IMR-90 (cell line): ENCODE measurements around the gene GMPPB. TPM values are rescaled to one million over a fixed set of nuclear protein-coding genes. Genes with fewer than 3 reads are reported as not detected.
"Not testable (repeated sequence)": the region's sequence is repeated elsewhere in the genome, so short reads cannot be mapped to it uniquely, and the experiment has no call there.

ENCODE experiments used
- ATAC-seq: fragments of 200-7000 bp; cut with Tn5 transposase; 2 replicates; pipeline ENCODE4 v1.9.1; 2020; ENCODE audit warnings: low read depth, mild to moderate bottlenecking, moderate library complexity
- BruUV-seq: library from RNA; stranded (reverse); fragments of 400-500 nt; replicated peaks from 2 replicates; lab custom pipeline; 2021; lab: Mats Ljungman, UMichigan
- CTCF ChIA-PET: fragments of 300-600 bp; formaldehyde crosslinking; extraction: SDS; loops from one replicate; lab custom pipeline; 2021; ENCODE audit warnings: antibody characterized with exemption; lab: Yijun Ruan, JAX
- POLR2A ChIA-PET: fragments of 300-600 bp; sonication (Branson Sonifier 250); formaldehyde crosslinking; loops from one replicate; lab custom pipeline; 2022; ENCODE audit warnings: antibody characterized with exemption; ENCODE audit not compliant: unreplicated experiment; lab: Charles Lee
- DNase-seq: peaks from one replicate; pipeline ENCODE4 v3.0.0; 2013
- H2AFZ ChIP-seq: replicated peaks from 2 replicates; pipeline ENCODE3; 2013; ENCODE audit warnings: low read length, mild to moderate bottlenecking; ENCODE audit not compliant: poor library complexity
- H2AK5ac ChIP-seq: 2 replicates; pipeline ENCODE4 v1.6.1; 2013; ENCODE audit warnings: low read depth, low read length, inconsistent platforms
- H2AK9ac ChIP-seq: replicated peaks from 2 replicates; pipeline ENCODE3; 2013; ENCODE audit warnings: mild to moderate bottlenecking, low read depth, low read length, moderate library complexity; ENCODE audit not compliant: poor library complexity
- H2BK120ac ChIP-seq: 2 replicates; pipeline ENCODE4 v1.6.1; 2013; ENCODE audit warnings: low read depth, low read length, inconsistent platforms
- H2BK15ac ChIP-seq: 3 replicates; pipeline ENCODE4 v1.6.1; 2013; ENCODE audit warnings: low read depth, low read length, inconsistent platforms
- H2BK20ac ChIP-seq: 2 replicates; pipeline ENCODE4 v1.6.1; 2013; ENCODE audit warnings: low read depth, mild to moderate bottlenecking, inconsistent platforms, low read length, moderate library complexity
- H2BK5ac ChIP-seq: 2 replicates; pipeline ENCODE4 v1.6.1; 2013; ENCODE audit warnings: mild to moderate bottlenecking, low read depth, low read length, inconsistent platforms; ENCODE audit not compliant: poor library complexity, severe bottlenecking
- H3K14ac ChIP-seq: replicated peaks from 2 replicates; pipeline ENCODE4 v1.6.1; 2013; ENCODE audit warnings: low read depth, low read length, inconsistent platforms
- H3K18ac ChIP-seq: 2 replicates; pipeline ENCODE4 v1.6.1; 2013; ENCODE audit warnings: low read depth, low read length, control low read depth
- H3K23ac ChIP-seq: 2 replicates; pipeline ENCODE4 v1.6.1; 2013; ENCODE audit warnings: low read depth, low read length, inconsistent platforms
- H3K27ac ChIP-seq: 2 replicates; pipeline ENCODE4 v1.5.1; 2013; ENCODE audit warnings: mild to moderate bottlenecking, control low read depth, low read length; ENCODE audit not compliant: insufficient read depth
- H3K27me3 ChIP-seq: 2 replicates; pipeline ENCODE4 v1.6.1; 2013; ENCODE audit warnings: low read length; ENCODE audit not compliant: control insufficient read depth, insufficient read depth
- H3K36me3 ChIP-seq: 2 replicates; pipeline ENCODE4 v1.6.1; 2013; ENCODE audit warnings: low read length, mixed read lengths; ENCODE audit not compliant: control insufficient read depth, insufficient read depth
- H3K4ac ChIP-seq: 2 replicates; pipeline ENCODE4 v1.6.1; 2013; ENCODE audit warnings: low read depth, low read length, inconsistent platforms
- H3K4me1 ChIP-seq: 2 replicates; pipeline ENCODE4 v1.6.1; 2013; ENCODE audit warnings: low read length, mixed read lengths; ENCODE audit not compliant: control insufficient read depth, insufficient read depth
- H3K4me2 ChIP-seq: 2 replicates; pipeline ENCODE4 v1.6.1; 2013; ENCODE audit warnings: low read depth, mild to moderate bottlenecking, control low read depth, low read length, moderate library complexity
- H3K4me3 ChIP-seq: 2 replicates; pipeline ENCODE4 v1.5.1; 2013; ENCODE audit warnings: low read depth, mild to moderate bottlenecking, control low read depth, low read length, moderate library complexity; ENCODE audit not compliant: insufficient read depth
- H3K56ac ChIP-seq: 2 replicates; pipeline ENCODE4 v1.6.1; 2013; ENCODE audit warnings: low read length, inconsistent platforms; ENCODE audit not compliant: insufficient read depth; ENCODE audit errors: extremely low read depth
- H3K79me1 ChIP-seq, 2 experiments: 2 replicates each; pipeline ENCODE4 v1.6.1; 2013; ENCODE audit warnings: low read length in 2 of 2, inconsistent platforms in 1 of 2, low read depth in 1 of 2
- H3K9ac ChIP-seq: 2 replicates; pipeline ENCODE4 v1.6.1; 2013; ENCODE audit warnings: low read depth, low read length, control low read depth
- H3K9me1 ChIP-seq: 2 replicates; pipeline ENCODE4 v1.6.1; 2013; ENCODE audit warnings: low read length, inconsistent platforms; ENCODE audit not compliant: insufficient read depth
- H3K9me3 ChIP-seq: 2 replicates; pipeline ENCODE4 v1.6.1; 2013; ENCODE audit warnings: low read length; ENCODE audit not compliant: control insufficient read depth, insufficient read depth
- H4K20me1 ChIP-seq: 2 replicates; pipeline ENCODE4 v1.6.1; 2013; ENCODE audit warnings: low read length, inconsistent platforms; ENCODE audit not compliant: insufficient read depth
- H4K5ac ChIP-seq: 2 replicates; pipeline ENCODE4 v1.6.1; 2013; ENCODE audit warnings: mild to moderate bottlenecking, low read depth, low read length, control low read depth
- H4K8ac ChIP-seq, 2 experiments: 2 replicates each; pipeline ENCODE4 v1.6.1; 2013; ENCODE audit warnings: low read depth in 2 of 2, low read length in 2 of 2, control low read depth in 1 of 2, inconsistent platforms in 1 of 2
- H4K91ac ChIP-seq: 2 replicates; pipeline ENCODE4 v1.6.1; 2013; ENCODE audit warnings: low read depth, low read length, inconsistent platforms; ENCODE audit not compliant: insufficient read depth
- WGBS, 2 experiments: methylation state at CpG; one replicate each; pipeline versions ENCODE4 v1.1.5 to v1.1.7; 2013; ENCODE audit warnings: missing lambda C conversion rate in 2 of 2; ENCODE audit not compliant: insufficient read length in 1 of 2; ENCODE audit errors: extremely low coverage in 2 of 2; 5-methylcytosine and 5-hydroxymethylcytosine counted together
- dilution Hi-C: fragments of 300-500 bp; cut with HindIII; formaldehyde crosslinking; loops from one replicate; pipeline ENCODE4 v1.14.3; 2018; ENCODE audit warnings: low sequenced_read_pairs; ENCODE audit not compliant: unreplicated experiment
- in situ Hi-C: fragments of 300-500 bp; cut with MboI; formaldehyde crosslinking; loops from 3 replicates; pipeline ENCODE4 v1.14.3; 2019; ENCODE audit warnings: low sequenced_read_pairs, inconsistent platforms, mixed read lengths
- intact Hi-C: fragments of 100-400 bp; cut with micrococcal nuclease; formaldehyde crosslinking; loops from 2 replicates; pipeline ENCODE4 v1.10.0; 2022
- polyA plus RNA-seq, 3 experiments: library from polyadenylated mRNA; depleted of rRNA; stranded (reverse); fragments of >200 nt; gene quantifications; 2 replicates each; pipeline ENCODE4 v1.2.3, GENCODE V29; 2012; ENCODE audit warnings: low replicate concordance in 1 of 3
- total RNA-seq: library from RNA; depleted of rRNA; stranded (reverse); fragments of >200 nt; gene quantifications from 2 replicates; pipeline ENCODE4 v1.2.3, GENCODE V29; 2012

The GMPPB gene
- total and polyA plus RNA-seq, 2 of the 4 experiments (the other 2 are of a cell fraction) = 27.9 to 37.3 TPM

DNA sequence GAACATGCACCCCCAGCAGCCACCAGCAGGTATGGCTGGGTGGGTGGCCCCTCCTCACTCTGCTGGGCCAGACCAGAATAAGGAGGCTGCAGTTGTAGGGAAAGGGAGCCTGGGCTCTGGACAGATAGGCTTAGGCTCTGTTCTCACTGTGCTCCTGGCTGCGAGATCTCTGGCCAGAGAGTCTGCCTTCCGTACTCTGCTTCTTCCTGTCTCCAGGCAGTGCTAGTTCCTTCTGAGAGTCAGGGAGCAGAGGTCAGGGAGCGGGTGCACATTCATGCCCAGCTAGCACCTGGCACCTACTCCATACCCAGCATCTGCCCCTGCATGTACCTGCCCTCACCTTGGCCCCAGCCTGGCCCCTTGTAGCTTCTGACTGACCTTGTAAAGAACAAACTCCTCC, 32.3 kb downstream of the GMPPB start:
- H4K91ac ChIP-seq, H3K9me3 ChIP-seq, BruUV-seq, H3K23ac ChIP-seq, in situ Hi-C loops, H3K14ac ChIP-seq, H3K36me3 ChIP-seq, H4K20me1 ChIP-seq, H2BK120ac ChIP-seq, H3K9ac ChIP-seq, H3K4ac ChIP-seq, H2BK15ac ChIP-seq, H3K56ac ChIP-seq, H2AK5ac ChIP-seq, POLR2A ChIA-PET, H4K8ac ChIP-seq, CTCF ChIA-PET, H2AK9ac ChIP-seq, H3K4me2 ChIP-seq, H2BK20ac ChIP-seq, H4K5ac ChIP-seq, H3K4me1 ChIP-seq, H3K18ac ChIP-seq, H3K4me3 ChIP-seq, H3K27ac ChIP-seq, intact Hi-C loops, H2AFZ ChIP-seq, ATAC-seq, dilution Hi-C loops, H3K9me1 ChIP-seq, H3K27me3 ChIP-seq, DNase-seq, H2BK5ac ChIP-seq: not testable (repeated sequence)
- WGBS, 2 experiments = 80% methylated on average over 1 of the region's 3 CpGs; no CpG with 5 or more reads in 1 of the 2 experiments
- peaks cover 7 to 36% of the 10 kb centered on the region in 2 experiments for H3K79me1 ChIP-seq

GRCh38 chr3:49690856-49691255, 32.9 kb downstream of the GMPPB start:
- H3K4ac ChIP-seq, H3K27me3 ChIP-seq, CTCF ChIA-PET, H2BK15ac ChIP-seq, H3K4me1 ChIP-seq, H2BK20ac ChIP-seq, POLR2A ChIA-PET, H2AK5ac ChIP-seq, intact Hi-C loops, H3K56ac ChIP-seq, H3K4me3 ChIP-seq, in situ Hi-C loops, H3K9me3 ChIP-seq, BruUV-seq, H4K5ac ChIP-seq, H3K14ac ChIP-seq, H4K20me1 ChIP-seq, H2BK5ac ChIP-seq, H3K18ac ChIP-seq, dilution Hi-C loops, H4K8ac ChIP-seq, H3K23ac ChIP-seq, DNase-seq, H2AK9ac ChIP-seq, H3K9me1 ChIP-seq, ATAC-seq, H3K36me3 ChIP-seq, H2BK120ac ChIP-seq, H4K91ac ChIP-seq, H3K27ac ChIP-seq, H2AFZ ChIP-seq, H3K9ac ChIP-seq: not testable (repeated sequence)
- 0 out of 2 replicates have a peak overlapping the region, but pooled peaks have one; percentile 13 for H3K4me2 ChIP-seq
- no CpG with 5 or more reads among the region's 3 CpGs for WGBS, 2 experiments
- H3K79me1 ChIP-seq = peaks cover 7 to 36% of the 10 kb centered on the region in 2 experiments
